Esophagus muscularis mucosa (tissue), 4 donors: ENCODE data around the gene CCK. TPM values are rescaled to one million over a fixed set of nuclear protein-coding genes. Genes with fewer than 3 reads are reported as not detected.
A peak's percentile ranks its signal among the peaks of the same experiment; 100 is the strongest.

ENCODE experiments used
- DNase-seq: peaks from one replicate; pipeline ENCODE4 v3.0.0-alpha.2; 2017; ENCODE audit errors: extremely low spot score
- H3K27ac ChIP-seq, 4 donors: fragments of 200-600 bp; sonication (generic); replicated peaks in 1 of 4; 1 replicate in 3 of 4; 2 replicates in 1 of 4; pipeline ENCODE4 v1.5.1; 2016 to 2019; ENCODE audit warnings: mild to moderate bottlenecking in 1 of 4
- H3K27me3 ChIP-seq, 4 donors: fragments of 200-600 bp; sonication (generic); one replicate each; pipeline versions ENCODE4 v1.5.1 to v1.6.0; 2016 to 2019
- H3K36me3 ChIP-seq, 4 donors: fragments of 200-600 bp; sonication (generic); one replicate each; pipeline ENCODE4 v1.5.1; 2016 to 2019
- H3K4me1 ChIP-seq, 4 donors: fragments of 200-600 bp; sonication (generic); one replicate each; pipeline ENCODE4 v1.5.1; 2016 to 2019
- H3K4me3 ChIP-seq, 4 donors: fragments of 200-600 bp; sonication (generic); 1 replicate in 2 of 4; 2 replicates in 2 of 4; pipeline ENCODE4 v1.5.1; 2016 to 2019; ENCODE audit warnings: mild to moderate bottlenecking in 4 of 4, moderate library complexity in 1 of 4
- H3K9me3 ChIP-seq, 4 donors: fragments of 200-600 bp; sonication (generic); 1 replicate in 3 of 4; 2 replicates in 1 of 4; pipeline ENCODE4 v1.5.1; 2016 to 2019
- EP300 ChIP-seq: sonication (generic); formaldehyde crosslinking; IDR thresholded peaks from one replicate; pipeline ENCODE4 v1.6.1; 2017; ENCODE audit warnings: antibody characterized with exemption
- POLR2A ChIP-seq: fragments of 450-650 bp; IDR thresholded peaks from one replicate; pipeline ENCODE4 v1.6.1; 2017; ENCODE audit warnings: antibody characterized with exemption, moderate library complexity, mild to moderate bottlenecking, low read depth
- POLR2AphosphoS5 ChIP-seq, 2 donors: sonication (generic); formaldehyde crosslinking; IDR thresholded peaks; one replicate each; pipeline ENCODE4 v1.6.1; 2017; ENCODE audit warnings: antibody characterized with exemption in 2 of 2
- WGBS: methylation state at CpG from one replicate; pipeline ENCODE4 v1.1.5; 2018; 5-methylcytosine and 5-hydroxymethylcytosine counted together
- intact Hi-C: fragments of 100-400 bp; cut with DNase I; formaldehyde crosslinking; loops from one replicate; pipeline ENCODE4 v1.15.1; 2023
- total RNA-seq, 4 donors: library from RNA; depleted of rRNA; stranded (reverse); fragments of >200 nt; gene quantifications; one replicate each; pipeline versions ENCODE4 v1.1.0 to v1.2.1, GENCODE V29; 2016
- TF ChIP-seq, protein P1 (sequence below), 3 experiments: fragments of 200-600 bp in 2 of 3; fragments of 450-650 bp in 1 of 3; sonication (generic) in 2 of 3; IDR thresholded peaks; one replicate each; pipeline ENCODE4 v1.5.1; 2017 to 2019; ENCODE audit warnings: antibody characterized with exemption in 3 of 3, mild to moderate bottlenecking in 2 of 3, moderate library complexity in 1 of 3

Gene CCK
- total RNA-seq, 4 donors from 2014 or later: 2.2 to 15.1 (median 4.6) TPM

DNA sequence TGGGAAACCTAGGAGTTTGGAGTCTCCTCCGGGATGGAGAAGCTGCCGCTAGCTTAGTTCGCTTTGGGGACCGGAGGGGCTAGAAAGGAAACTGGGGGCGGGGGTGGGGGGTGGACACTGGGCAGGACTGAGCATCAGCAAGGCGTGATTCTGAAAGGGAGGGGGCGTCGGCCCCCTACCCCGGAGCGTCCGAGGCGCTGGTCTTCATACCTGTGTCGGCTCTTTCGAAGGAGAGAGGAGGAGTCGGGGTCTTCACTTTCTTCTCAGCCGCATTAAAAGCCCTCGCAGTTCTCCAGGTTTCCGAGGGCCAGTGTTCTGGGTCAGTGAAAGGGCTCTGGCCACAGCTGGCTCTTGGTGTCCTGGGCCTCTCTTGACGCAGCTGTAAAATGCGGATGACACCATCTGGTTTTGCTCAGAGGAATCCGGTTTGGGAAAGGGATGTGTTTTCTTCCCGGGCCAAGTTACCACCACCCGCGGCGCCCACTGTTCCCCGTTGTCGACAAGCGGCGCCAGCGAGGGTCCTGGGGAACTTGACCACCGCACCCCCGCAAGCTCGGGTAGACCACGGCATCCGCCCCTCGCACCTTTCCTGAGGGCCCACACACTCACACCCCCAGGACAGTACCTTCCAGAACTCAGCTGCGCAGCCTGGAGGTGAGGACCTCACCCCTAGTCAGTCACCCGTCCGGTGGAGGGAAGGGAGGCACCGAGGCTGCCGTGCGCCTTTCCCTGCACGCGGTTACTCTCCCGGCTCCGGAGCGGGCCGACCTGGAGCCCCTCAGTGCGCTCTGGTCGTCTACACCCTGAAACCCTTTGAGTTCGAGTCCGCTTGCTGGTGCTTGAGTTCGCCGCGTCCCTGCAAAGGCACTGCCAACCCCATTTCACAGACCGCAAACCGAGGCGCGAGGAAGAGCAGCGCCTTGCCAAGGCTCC, 660 bp downstream of the CCK start:
- Histone ChIP-seq H3K27me3 (peaks cover 4 to 92% (median 31%) of the 10 kb centered on the region in 4 donors), H3K36me3 (no peaks in the 10 kb centered on the region), H3K4me3 (peak overlapping the region; percentile 15 to 31 (median 24)), H3K4me1 (peaks cover 14 to 30% (median 27%) of the 10 kb centered on the region in 4 donors), H3K9me3 (peaks cover 0 to 3% (median 0%) of the 10 kb centered on the region in 4 donors), H3K27ac (no peak overlapping the region)
- 5% methylated on average over 35 of the region's 60 CpGs for WGBS
- TF ChIP-seq, protein P1, sequence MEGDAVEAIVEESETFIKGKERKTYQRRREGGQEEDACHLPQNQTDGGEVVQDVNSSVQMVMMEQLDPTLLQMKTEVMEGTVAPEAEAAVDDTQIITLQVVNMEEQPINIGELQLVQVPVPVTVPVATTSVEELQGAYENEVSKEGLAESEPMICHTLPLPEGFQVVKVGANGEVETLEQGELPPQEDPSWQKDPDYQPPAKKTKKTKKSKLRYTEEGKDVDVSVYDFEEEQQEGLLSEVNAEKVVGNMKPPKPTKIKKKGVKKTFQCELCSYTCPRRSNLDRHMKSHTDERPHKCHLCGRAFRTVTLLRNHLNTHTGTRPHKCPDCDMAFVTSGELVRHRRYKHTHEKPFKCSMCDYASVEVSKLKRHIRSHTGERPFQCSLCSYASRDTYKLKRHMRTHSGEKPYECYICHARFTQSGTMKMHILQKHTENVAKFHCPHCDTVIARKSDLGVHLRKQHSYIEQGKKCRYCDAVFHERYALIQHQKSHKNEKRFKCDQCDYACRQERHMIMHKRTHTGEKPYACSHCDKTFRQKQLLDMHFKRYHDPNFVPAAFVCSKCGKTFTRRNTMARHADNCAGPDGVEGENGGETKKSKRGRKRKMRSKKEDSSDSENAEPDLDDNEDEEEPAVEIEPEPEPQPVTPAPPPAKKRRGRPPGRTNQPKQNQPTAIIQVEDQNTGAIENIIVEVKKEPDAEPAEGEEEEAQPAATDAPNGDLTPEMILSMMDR (IDR thresholded peaks at IDR 0.05): no peak
- TF ChIP-seq POLR2A (no peak), POLR2AphosphoS5 (IDR thresholded peaks at IDR 0.05) (no peak), EP300 (no peak)
- DNase-seq: no peak
- intact Hi-C loops: no loop called here

DNA sequence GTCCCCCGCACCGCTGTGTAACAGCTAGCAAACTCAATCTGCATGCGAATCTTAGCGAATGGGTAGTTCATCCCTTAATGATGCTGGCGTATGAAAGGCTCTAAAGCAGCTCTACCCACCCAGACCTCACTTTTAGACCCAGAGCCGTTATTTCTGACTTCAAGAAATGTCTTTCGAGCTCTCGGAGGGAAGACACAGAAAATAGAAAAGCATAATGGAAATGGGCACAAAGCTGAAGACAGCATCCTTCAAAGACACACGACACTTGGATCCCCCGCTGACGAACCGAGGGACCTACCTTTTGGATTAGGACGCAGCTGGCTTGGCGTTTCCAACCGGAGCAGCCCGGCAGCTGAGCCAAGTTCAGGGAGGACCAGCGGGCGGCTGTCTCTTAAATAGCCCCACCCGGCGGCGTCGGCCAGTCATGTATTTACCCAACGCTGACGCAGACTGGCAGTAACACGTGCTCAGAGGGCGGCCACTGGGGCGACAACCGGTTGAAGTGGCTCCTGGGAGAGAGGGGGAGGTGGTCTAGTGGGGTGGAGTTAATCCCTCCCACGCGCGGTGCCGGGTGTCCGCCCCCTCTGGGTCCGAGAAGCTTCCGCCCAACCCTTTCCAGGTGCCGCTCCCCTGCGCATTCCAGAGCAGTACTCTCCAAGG, 1.5 kb downstream of the CCK start:
- intact Hi-C loops: no loop called here
- TF ChIP-seq EP300: no peak
- TF ChIP-seq, protein P1 (IDR thresholded peaks at IDR 0.05): no peak
- TF ChIP-seq POLR2AphosphoS5 (IDR thresholded peaks at IDR 0.05): no peak
- no peak for TF ChIP-seq POLR2A
- 9% methylated on average over 36 of the region's 37 CpGs for WGBS
- Histone ChIP-seq H3K36me3 (no peaks in the 10 kb centered on the region), H3K27ac (no peak overlapping the region), H3K27me3 (peaks cover 4 to 92% (median 31%) of the 10 kb centered on the region in 4 donors), H3K4me1 (peaks cover 14 to 30% (median 27%) of the 10 kb centered on the region in 4 donors), H3K4me3 (peak overlapping the region; percentile 15 to 31 (median 24)), H3K9me3 (peaks cover 0 to 3% (median 0%) of the 10 kb centered on the region in 4 donors)
- no peak for DNase-seq

DNA sequence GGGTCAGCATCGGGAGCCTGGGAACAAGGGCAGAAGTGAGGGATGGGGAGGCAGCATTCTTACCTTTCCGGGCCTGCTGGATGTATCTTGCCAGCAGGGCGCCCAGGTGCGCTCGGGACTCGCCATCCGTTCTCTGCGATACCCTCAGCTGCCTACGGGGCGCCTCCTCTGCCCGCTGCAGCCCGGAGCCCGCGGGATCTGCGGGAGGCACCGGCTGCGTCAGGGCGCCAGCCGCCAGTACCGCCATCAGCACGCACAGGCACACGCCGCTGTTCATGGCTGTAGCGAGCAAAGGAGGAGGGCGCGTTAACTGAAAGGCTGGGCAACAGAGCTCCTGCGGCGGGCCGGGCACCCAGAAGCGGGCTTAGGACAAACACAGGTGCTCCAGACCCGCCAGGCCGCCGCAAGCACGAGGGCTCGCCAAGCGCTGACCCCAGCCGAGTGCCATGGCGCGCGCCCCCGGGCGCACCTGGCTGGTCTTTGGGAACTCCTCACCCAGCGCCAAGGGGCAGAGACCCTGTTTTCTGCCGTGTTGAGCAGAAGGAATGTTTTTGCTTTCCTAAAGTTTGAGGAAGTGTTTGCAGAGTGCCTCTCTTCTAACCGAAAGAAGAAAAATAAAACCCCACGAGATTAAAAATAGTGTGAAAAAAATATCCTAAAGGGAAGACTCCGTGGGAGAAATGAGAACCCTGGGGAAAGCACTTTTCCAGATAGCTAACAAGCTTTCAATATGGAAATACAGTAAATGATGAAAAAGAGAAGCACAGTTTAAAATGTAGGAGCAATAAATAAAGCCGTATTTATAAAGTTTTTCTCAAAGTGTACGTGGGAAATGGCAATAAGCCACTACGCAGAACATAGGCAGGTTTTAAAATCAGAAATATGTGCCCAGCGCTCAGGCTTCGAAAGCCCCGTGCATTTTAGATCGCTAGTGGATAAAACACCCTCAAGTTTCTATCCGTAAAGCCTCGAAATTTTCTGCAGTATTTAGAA, 2.3 kb downstream of the CCK start:
- peaks cover 14 to 30% (median 27%) of the 10 kb centered on the region in 4 donors for H3K4me1 ChIP-seq
- no peak for DNase-seq
- peaks cover 0 to 3% (median 0%) of the 10 kb centered on the region in 4 donors for H3K9me3 ChIP-seq
- WGBS: 12% methylated on average over 55 of the region's 56 CpGs
- H3K27ac ChIP-seq: no peak overlapping the region
- no peaks in the 10 kb centered on the region for H3K36me3 ChIP-seq
- H3K4me3 ChIP-seq: peak overlapping the region; percentile 24 to 42 (median 32)
- TF ChIP-seq POLR2A (no peak), POLR2AphosphoS5 (IDR thresholded peaks at IDR 0.05) (no peak), EP300 (no peak)
- TF ChIP-seq, protein P1 (IDR thresholded peaks at IDR 0.05): no peak
- intact Hi-C loops: no loop called here
- H3K27me3 ChIP-seq: peaks cover 4 to 93% (median 31%) of the 10 kb centered on the region in 4 donors

DNA sequence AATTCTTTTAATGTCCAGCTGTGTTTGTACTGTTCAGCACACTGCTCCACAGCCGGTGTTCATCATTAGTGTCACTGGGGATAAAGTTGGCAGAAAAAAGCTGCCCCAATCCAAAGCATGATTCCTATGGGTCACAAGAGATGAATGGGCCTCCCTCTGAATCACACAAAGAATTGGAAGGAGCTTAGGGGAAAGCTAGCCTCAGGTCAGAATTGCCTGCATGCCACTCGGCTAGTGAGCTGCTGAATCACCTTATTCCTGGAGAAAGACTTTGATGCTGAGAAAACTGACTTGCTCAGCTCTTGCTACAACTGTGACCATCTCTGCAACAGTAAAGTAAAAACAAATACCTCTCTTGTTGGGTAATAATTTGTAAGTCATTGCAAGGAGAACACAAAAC, 3.5 kb downstream of the CCK start:
- Histone ChIP-seq H3K4me3 (no peak overlapping the region), H3K9me3 (peaks cover 0 to 3% (median 0%) of the 10 kb centered on the region in 4 donors), H3K27me3 (peaks cover 4 to 84% (median 31%) of the 10 kb centered on the region in 4 donors), H3K27ac (no peak overlapping the region), H3K4me1 (peaks cover 14 to 30% (median 27%) of the 10 kb centered on the region in 4 donors), H3K36me3 (no peaks in the 10 kb centered on the region)
- no peak for DNase-seq
- WGBS: 30% methylated on average over 2 of the region's 2 CpGs
- TF ChIP-seq, protein P1 (IDR thresholded peaks at IDR 0.05): no peak
- TF ChIP-seq EP300: no peak
- no peak for TF ChIP-seq POLR2AphosphoS5 (IDR thresholded peaks at IDR 0.05)
- TF ChIP-seq POLR2A: no peak
- intact Hi-C loops: no loop called here
